SH-SY5Y (cell line): ENCODE data around the gene BDH1.

Experiments used
- GATA2 ChIP-seq: IDR thresholded peaks from 2 replicates; pipeline ENCODE4 v1.6.1; 2011; ENCODE audit warnings: mild to moderate bottlenecking, low read depth, low read length
- GATA3 ChIP-seq: IDR thresholded peaks from 2 replicates; pipeline ENCODE4 v1.6.1; 2011; ENCODE audit warnings: low read depth, mild to moderate bottlenecking, low read length, moderate library complexity

GRCh38 chr3:197575362-197575761 is 19.6 kb upstream of the BDH1 start:
- TF ChIP-seq GATA2 (no peak), GATA3 (no peak)
